ENCODE data around the gene RUFY2.

RUFY2 gene

GRCh38 chr10:68305854-68306253 lies 101.2 kb downstream of the RUFY2 start:
- Histone ChIP-seq H3K9me3 (ENCODE audit: control insufficient read depth, insufficient read depth, low read length) (no peaks in the 10 kb centered on the region), H3K4me3 (ENCODE audit: low read depth, low read length) (no peak overlapping the region), H3K36me3 (ENCODE audit: control insufficient read depth, insufficient read depth, low read length) (no peaks in the 10 kb centered on the region), H3K9ac (ENCODE audit: low read depth, low read length) (no peak overlapping the region), H3K4me1 (ENCODE audit: control insufficient read depth, insufficient read depth, low read length) (no peaks in the 10 kb centered on the region), H3K27me3 (ENCODE audit: control insufficient read depth, insufficient read depth, low read length) (no peaks in the 10 kb centered on the region)

GRCh38 chr10:68303849-68304412 lies 103.1 kb downstream of the RUFY2 start:
- no peaks in the 10 kb centered on the region for H3K4me1 ChIP-seq (ENCODE audit: control insufficient read depth, insufficient read depth, low read length)
- H3K36me3 ChIP-seq (ENCODE audit: control insufficient read depth, insufficient read depth, low read length) = no peaks in the 10 kb centered on the region
- no peaks in the 10 kb centered on the region for H3K27me3 ChIP-seq (ENCODE audit: control insufficient read depth, insufficient read depth, low read length)
- H3K9ac ChIP-seq (ENCODE audit: low read depth, low read length) = no peak overlapping the region
- H3K4me3 ChIP-seq (ENCODE audit: low read depth, low read length) = no peak overlapping the region
- no peaks in the 10 kb centered on the region for H3K9me3 ChIP-seq (ENCODE audit: control insufficient read depth, insufficient read depth, low read length)

- H3K27me3 ChIP-seq (ENCODE audit: control insufficient read depth, insufficient read depth, low read length) = no peaks in the 10 kb centered on the region
- no peak overlapping the region for H3K9ac ChIP-seq (ENCODE audit: low read depth, low read length)
These were observed 104.2 kb downstream of the RUFY2 start for GRCh38 chr10:68302871-68303270.

DNA sequence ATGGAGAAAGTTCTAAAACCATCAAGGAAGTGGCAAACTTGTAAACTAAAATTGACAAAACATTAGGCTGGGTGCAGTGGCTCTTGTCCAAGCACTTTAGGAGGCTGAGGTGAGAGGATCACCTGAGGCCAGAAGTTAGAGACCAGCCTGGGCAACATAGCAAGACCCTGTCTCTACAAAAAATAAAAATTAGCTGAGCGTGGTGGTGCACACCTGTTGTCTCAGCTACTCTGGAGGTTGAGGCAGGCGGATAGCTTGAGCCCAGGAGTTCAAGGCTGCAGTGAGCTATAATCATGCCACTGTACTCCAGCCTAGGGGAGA lies 104.6 kb downstream of the RUFY2 start:
- H3K27me3 ChIP-seq (ENCODE audit: control insufficient read depth, insufficient read depth, low read length) = no peaks in the 10 kb centered on the region
- no peak overlapping the region for H3K4me3 ChIP-seq (ENCODE audit: low read depth, low read length)
- no peaks in the 10 kb centered on the region for H3K9me3 ChIP-seq (ENCODE audit: control insufficient read depth, insufficient read depth, low read length)
- H3K36me3 ChIP-seq (ENCODE audit: control insufficient read depth, insufficient read depth, low read length) = no peaks in the 10 kb centered on the region
- no peak overlapping the region for H3K9ac ChIP-seq (ENCODE audit: low read depth, low read length)
- no peaks in the 10 kb centered on the region for H3K4me1 ChIP-seq (ENCODE audit: control insufficient read depth, insufficient read depth, low read length)

More at GRCh38 chr10:68302871-68303270, 104.2 kb downstream of the RUFY2 start:
- Histone ChIP-seq H3K4me3 (ENCODE audit: low read depth, low read length) (no peak overlapping the region), H3K9me3 (ENCODE audit: control insufficient read depth, insufficient read depth, low read length) (no peaks in the 10 kb centered on the region), H3K36me3 (ENCODE audit: control insufficient read depth, insufficient read depth, low read length) (no peaks in the 10 kb centered on the region), H3K4me1 (ENCODE audit: control insufficient read depth, insufficient read depth, low read length) (no peaks in the 10 kb centered on the region)

GRCh38 chr10:68301790-68302502 lies 105.1 kb downstream of the RUFY2 start:
- no peaks in the 10 kb centered on the region for H3K9me3 ChIP-seq (ENCODE audit: control insufficient read depth, insufficient read depth, low read length)
- H3K4me3 ChIP-seq (ENCODE audit: low read depth, low read length) = no peak overlapping the region
- H3K27me3 ChIP-seq (ENCODE audit: control insufficient read depth, insufficient read depth, low read length) = no peaks in the 10 kb centered on the region
- no peak overlapping the region for H3K9ac ChIP-seq (ENCODE audit: low read depth, low read length)
- no peaks in the 10 kb centered on the region for H3K36me3 ChIP-seq (ENCODE audit: control insufficient read depth, insufficient read depth, low read length)
- H3K4me1 ChIP-seq (ENCODE audit: control insufficient read depth, insufficient read depth, low read length) = no peaks in the 10 kb centered on the region

- H3K9ac ChIP-seq (ENCODE audit: low read depth, low read length) = no peak overlapping the region
- H3K4me3 ChIP-seq (ENCODE audit: low read depth, low read length) = no peak overlapping the region
- H3K4me1 ChIP-seq (ENCODE audit: control insufficient read depth, insufficient read depth, low read length) = no peaks in the 10 kb centered on the region
These were observed 105.8 kb downstream of the RUFY2 start for GRCh38 chr10:68301301-68301700.

DNA sequence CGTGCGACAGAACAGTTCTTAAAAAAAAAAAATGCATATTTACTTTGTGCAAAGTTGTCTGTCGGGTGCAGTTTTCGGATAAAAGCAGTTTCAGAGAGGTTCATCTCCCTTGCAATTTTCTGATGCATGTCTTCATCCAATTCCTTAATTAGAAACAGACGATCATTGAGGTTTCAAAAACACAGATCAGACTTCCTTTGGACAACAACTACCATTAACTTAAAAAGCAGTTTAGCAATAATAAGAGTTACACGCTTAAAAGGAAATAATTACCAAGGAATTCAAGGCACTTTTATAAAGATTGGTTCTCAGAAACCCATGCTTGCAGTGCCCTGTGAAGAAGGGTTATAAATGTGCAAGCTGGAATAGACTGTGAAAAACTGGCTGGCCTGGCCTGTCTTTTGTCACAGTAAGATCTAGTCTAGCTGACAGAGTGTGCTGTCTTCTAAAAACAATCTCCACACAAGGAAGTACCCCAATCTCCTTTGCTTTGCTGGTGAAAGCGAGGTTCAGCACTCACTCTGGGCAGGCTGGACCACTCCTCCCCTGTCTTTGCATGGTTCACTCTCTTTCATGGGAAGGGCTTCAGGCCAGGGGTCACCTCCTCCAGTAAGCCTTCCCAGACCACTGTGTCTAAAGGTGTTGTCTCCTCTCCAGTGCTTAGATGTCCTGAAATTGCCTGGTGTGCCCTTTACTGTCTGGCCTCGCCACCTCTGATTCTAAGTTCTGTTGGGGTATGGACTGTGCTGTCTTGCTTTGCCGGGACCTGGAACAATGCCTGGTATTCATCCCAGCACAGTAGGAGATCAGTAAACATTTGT lies 110.0 kb downstream of the RUFY2 start:
- no peak overlapping the region for H3K4me3 ChIP-seq (ENCODE audit: low read depth, low read length)
- no peak overlapping the region for H3K9ac ChIP-seq (ENCODE audit: low read depth, low read length)
- no peaks in the 10 kb centered on the region for H3K27me3 ChIP-seq (ENCODE audit: control insufficient read depth, insufficient read depth, low read length)
- H3K4me1 ChIP-seq (ENCODE audit: control insufficient read depth, insufficient read depth, low read length) = no peaks in the 10 kb centered on the region
- no peaks in the 10 kb centered on the region for H3K36me3 ChIP-seq (ENCODE audit: control insufficient read depth, insufficient read depth, low read length)
- H3K9me3 ChIP-seq (ENCODE audit: control insufficient read depth, insufficient read depth, low read length) = no peaks in the 10 kb centered on the region

More at GRCh38 chr10:68301301-68301700, 105.8 kb downstream of the RUFY2 start:
- H3K36me3 ChIP-seq (ENCODE audit: control insufficient read depth, insufficient read depth, low read length) = no peaks in the 10 kb centered on the region
- H3K27me3 ChIP-seq (ENCODE audit: control insufficient read depth, insufficient read depth, low read length) = no peaks in the 10 kb centered on the region
- no peaks in the 10 kb centered on the region for H3K9me3 ChIP-seq (ENCODE audit: control insufficient read depth, insufficient read depth, low read length)
